ENCODE data around the gene SCD5. TPM values are rescaled to one million over a fixed set of nuclear protein-coding genes. Genes with fewer than 3 reads are reported as not detected.

Gene SCD5
- polyA plus RNA-seq, 4 donors: 30.7 to 49.0 (median 34.2) TPM

- DNase-seq (ENCODE audit: low read depth in 4 of 4, low spot score in 3 of 4): no peak
Observed at GRCh38 chr4:82645936-82646565, 152.5 kb downstream of the SCD5 start.

- no peak for DNase-seq (ENCODE audit: low read depth in 4 of 4, low spot score in 3 of 4)
Observed at GRCh38 chr4:82644734-82645126, 153.9 kb downstream of the SCD5 start.

- DNase-seq (ENCODE audit: low read depth in 4 of 4, low spot score in 3 of 4): no peak
Observed at GRCh38 chr4:82643994-82644733, 154.4 kb downstream of the SCD5 start.

GRCh38 chr4:82642331-82642730 lies 156.3 kb downstream of the SCD5 start:
- DNase-seq (ENCODE audit: low read depth in 4 of 4, low spot score in 3 of 4): no peak

GRCh38 chr4:82640540-82640939 lies 158.1 kb downstream of the SCD5 start:
- DNase-seq (ENCODE audit: low read depth in 4 of 4, low spot score in 3 of 4): no peak

GRCh38 chr4:82639971-82640370 lies 158.6 kb downstream of the SCD5 start:
- no peak for DNase-seq (ENCODE audit: low read depth in 4 of 4, low spot score in 3 of 4)

- DNase-seq (ENCODE audit: low read depth in 4 of 4, low spot score in 3 of 4): no peak
Observed at GRCh38 chr4:82638479-82638878, 160.1 kb downstream of the SCD5 start.

- DNase-seq (ENCODE audit: low read depth in 4 of 4, low spot score in 3 of 4): no peak
Observed at GRCh38 chr4:82630079-82630478, 168.5 kb downstream of the SCD5 start.

- no peak for DNase-seq (ENCODE audit: low read depth in 4 of 4, low spot score in 3 of 4)
Observed at GRCh38 chr4:82629238-82630000, 169.2 kb downstream of the SCD5 start.

- no peak for DNase-seq (ENCODE audit: low read depth in 4 of 4, low spot score in 3 of 4)
Observed at GRCh38 chr4:82626251-82626868, 172.2 kb downstream of the SCD5 start.

GRCh38 chr4:82624819-82625218 lies 173.8 kb downstream of the SCD5 start:
- DNase-seq (ENCODE audit: low read depth in 4 of 4, low spot score in 3 of 4): no peak

- DNase-seq (ENCODE audit: low read depth in 4 of 4, low spot score in 3 of 4): no peak
Observed at GRCh38 chr4:82623121-82623683, 175.4 kb downstream of the SCD5 start.

GRCh38 chr4:82621251-82621650 lies 177.3 kb downstream of the SCD5 start:
- DNase-seq (ENCODE audit: low read depth in 4 of 4, low spot score in 3 of 4): no peak

- DNase-seq (ENCODE audit: low read depth in 4 of 4, low spot score in 3 of 4): no peak
Observed at GRCh38 chr4:82620126-82620735, 178.4 kb downstream of the SCD5 start.

- peak in 1 of 4 donors; percentile 27 for DNase-seq (ENCODE audit: low read depth in 4 of 4, low spot score in 3 of 4)
Observed at GRCh38 chr4:82618103-82618720, 180.4 kb downstream of the SCD5 start.

- no peak for DNase-seq (ENCODE audit: low read depth in 4 of 4, low spot score in 3 of 4)
Observed at GRCh38 chr4:82614838-82615449, 183.7 kb downstream of the SCD5 start.

- no peak for DNase-seq (ENCODE audit: low read depth in 4 of 4, low spot score in 3 of 4)
Observed at GRCh38 chr4:82613121-82613520, 185.5 kb downstream of the SCD5 start.

GRCh38 chr4:82611982-82612381 lies 186.6 kb downstream of the SCD5 start:
- DNase-seq (ENCODE audit: low read depth in 4 of 4, low spot score in 3 of 4): no peak

GRCh38 chr4:82611527-82611926 lies 187.1 kb downstream of the SCD5 start:
- DNase-seq (ENCODE audit: low read depth in 4 of 4, low spot score in 3 of 4): no peak

GRCh38 chr4:82610041-82610440 lies 188.6 kb downstream of the SCD5 start:
- no peak for DNase-seq (ENCODE audit: low read depth in 4 of 4, low spot score in 3 of 4)
